ENCODE measurements around the gene EIF1AD. TPM values are rescaled to one million over a fixed set of nuclear protein-coding genes. Genes with fewer than 3 reads are reported as not detected.

EIF1AD gene
- total and polyA plus RNA-seq, 9 of the 15 experiments (the other 6 are each of a cell fraction or from before 2014, with no cell fraction given), result 50.1 to 98.8 (median 58.7) TPM

DNA sequence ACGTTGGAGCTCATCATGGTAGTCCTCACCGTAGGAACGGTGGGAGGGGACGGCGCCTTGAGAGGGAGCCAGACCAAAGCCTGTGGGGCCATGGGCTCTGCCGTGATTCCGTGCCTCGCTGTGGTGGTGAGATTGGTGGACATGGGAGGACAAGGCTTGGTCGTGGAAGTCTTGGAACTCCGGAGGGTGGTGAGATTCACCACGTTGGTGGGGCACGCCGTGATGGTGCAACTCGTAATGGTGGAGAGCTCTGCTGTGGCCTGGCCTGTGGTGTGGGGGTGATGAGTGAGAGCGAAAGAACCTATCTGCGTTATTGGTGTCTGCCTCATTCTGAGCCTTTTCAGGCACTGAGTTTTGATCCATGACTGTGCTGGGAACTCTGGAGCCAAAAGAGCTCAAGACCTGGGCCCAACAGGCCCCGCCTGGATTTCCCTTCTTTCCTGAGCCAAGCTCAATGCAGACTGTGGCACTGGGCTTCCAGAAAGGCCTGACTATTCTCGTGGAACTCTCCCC, 24.1 kb upstream of the EIF1AD start, which contains the start of gene CATSPER1:
Gene CATSPER1 (minus strand): TSS at position 463 of the 513 bp plus-strand sequence. CDS start 100 bp downstream, at position 363.
- Histone ChIP-seq H3K27ac (ENCODE audit: extremely low read depth, low read depth, low read length) (no peak within 1 kb of the TSS), H4K20me1 (replicated peaks; ENCODE audit: control insufficient read depth, insufficient read depth, low read length) (no peaks in the 10 kb centered on the region), H3K4me3 (no peak within 1 kb of the TSS), H3K4me2 (ENCODE audit: insufficient read depth, low read length) (no peak within 1 kb of the TSS), H3K4me1 (replicated peaks in 1 of 2; ENCODE audit: control insufficient read depth in 2 of 2, insufficient read depth in 2 of 2, low read length in 2 of 2) (peaks cover 5 to 31% of the 10 kb centered on the region in 2 experiments; a peak in 4 of 5 replicates), H3K9me1 (ENCODE audit: control insufficient read depth, insufficient read depth, low read length) (no peaks in the 10 kb centered on the region), H3K9ac (ENCODE audit: insufficient read depth in 1 of 2, low read depth in 2 of 2, low read length in 2 of 2) (peak within 1 kb of the TSS in 1 of 2 experiments; percentile 50; a peak in 1 of 4 replicates), H3K36me3 (ENCODE audit: control insufficient read depth, insufficient read depth, low read length) (no peaks in the 10 kb centered on the region), H3K9me3 (replicated peaks; ENCODE audit: control insufficient read depth, insufficient read depth, low read depth, low read length) (no peaks in the 10 kb centered on the region), H3K79me2 (ENCODE audit: control insufficient read depth, insufficient read depth, low read length) (no peaks in the 10 kb centered on the region), H2AFZ (ENCODE audit: low read depth, low read length) (no peak within 1 kb of the TSS), H3K27me3 (ENCODE audit: control insufficient read depth in 2 of 2, insufficient read depth in 2 of 2, low read length in 2 of 2) (no peaks in the 10 kb centered on the region)
- intact Hi-C loops (cut with micrococcal nuclease), result no loop called here
- POLR2A ChIA-PET, result interaction anchor here (0.6 to 1.4 kb wide), 6 partner anchors 11 to 1351 kb away, joined by 3 to 4 read pairs (median 3); partner anchors contain the start of gene SF3B2
- DNase-seq (ENCODE audit: extremely low read depth in 1 of 4, low spot score in 3 of 4) (no peak), FAIRE-seq (no peak), ATAC-seq (no peak)
- in situ Hi-C loops (cut with MboI), result no loop called here
- 62% methylated on average over 18 of the region's 18 CpGs for WGBS (ENCODE audit: insufficient coverage, low coverage, missing lambda C conversion rate)
- CTCF ChIA-PET (ENCODE audit: low intra/inter-chr PET ratio), result no interaction called here
- BruUV-seq (replicated peaks), result no TSS peak
- TF ChIP-seq NRF1 (conservative IDR thresholded peaks at IDR 0.05 in 1 of 2, IDR thresholded peaks at IDR 0.05 in 1 of 2) (no peak), ZBTB11 (CRISPR knock-in tag; IDR thresholded peaks at IDR 0.05) (no peak), PCBP2 (IDR thresholded peaks at IDR 0.05; ENCODE audit: low read depth, low read length, poor library complexity, severe bottlenecking) (no peak), HNRNPH1 (optimal IDR thresholded peaks at IDR 0.05; ENCODE audit: low read depth, low read length) (no peak), EHMT2 (IDR thresholded peaks at IDR 0.05) (no peak), ZNF785 (CRISPR knock-in tag; IDR thresholded peaks at IDR 0.05) (no peak), PBX2 (CRISPR knock-in tag; IDR thresholded peaks at IDR 0.05; ENCODE audit: low read depth) (no peak), PBX2 (tag; conservative IDR thresholded peaks at IDR 0.05; ENCODE audit: low read depth) (no peak), ZNF347 (CRISPR knock-in tag; IDR thresholded peaks at IDR 0.05; ENCODE audit: low read depth) (no peak), CREB1 (IDR thresholded peaks at IDR 0.05) (no peak), CREB1 (CRISPR knock-in tag; IDR thresholded peaks at IDR 0.05) (no peak), PHB2 (IDR thresholded peaks at IDR 0.05; ENCODE audit: low read depth) (no peak), HMBOX1 (IDR thresholded peaks at IDR 0.05) (no peak)
- TF ChIP-seq, protein P1, sequence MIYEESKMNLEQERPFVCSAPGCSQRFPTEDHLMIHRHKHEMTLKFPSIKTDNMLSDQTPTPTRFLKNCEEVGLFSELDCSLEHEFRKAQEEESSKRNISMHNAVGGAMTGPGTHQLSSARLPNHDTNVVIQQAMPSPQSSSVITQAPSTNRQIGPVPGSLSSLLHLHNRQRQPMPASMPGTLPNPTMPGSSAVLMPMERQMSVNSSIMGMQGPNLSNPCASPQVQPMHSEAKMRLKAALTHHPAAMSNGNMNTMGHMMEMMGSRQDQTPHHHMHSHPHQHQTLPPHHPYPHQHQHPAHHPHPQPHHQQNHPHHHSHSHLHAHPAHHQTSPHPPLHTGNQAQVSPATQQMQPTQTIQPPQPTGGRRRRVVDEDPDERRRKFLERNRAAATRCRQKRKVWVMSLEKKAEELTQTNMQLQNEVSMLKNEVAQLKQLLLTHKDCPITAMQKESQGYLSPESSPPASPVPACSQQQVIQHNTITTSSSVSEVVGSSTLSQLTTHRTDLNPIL (CRISPR knock-in tag; IDR thresholded peaks at IDR 0.05), result no peak

Measured in K562 (cell line).